ENCODE measurements around the gene KIRREL1. TPM values are rescaled to one million over a fixed set of nuclear protein-coding genes. Genes with fewer than 3 reads are reported as not detected.

Gene KIRREL1
- total RNA-seq, 1 donor = 120 TPM

- TF ChIP-seq CTCF (IDR thresholded peaks at IDR 0.05; ENCODE audit: insufficient read depth, low read depth, low read length) = no peak
- DNase-seq (ENCODE audit: low read depth) = no peak
- no peak overlapping the region for H3K4me3 ChIP-seq (ENCODE audit: low read depth, low read length)
Observed at GRCh38 chr1:158075078-158075477, 81.6 kb downstream of the KIRREL1 start.

DNA sequence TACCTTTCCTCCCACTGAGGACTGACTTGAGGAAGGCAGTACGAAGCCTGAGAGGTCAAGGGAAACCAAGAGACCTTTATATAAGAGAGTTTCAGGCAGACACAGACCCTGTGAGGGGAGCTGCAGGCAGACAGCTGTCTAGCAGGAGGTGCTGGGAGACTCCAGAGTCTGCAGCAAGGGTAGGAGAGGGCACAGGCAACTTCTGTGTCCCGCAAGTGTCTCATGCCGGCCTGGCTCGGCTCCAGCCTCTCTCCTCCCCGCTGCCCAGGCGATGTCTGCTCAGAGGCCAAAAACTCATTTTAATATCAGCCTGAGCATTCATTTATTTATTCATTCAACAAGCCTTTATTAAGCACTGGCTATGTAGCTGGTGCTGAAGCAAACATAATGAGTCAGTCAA, 83.0 kb downstream of the KIRREL1 start:
- DNase-seq (ENCODE audit: low read depth) = no peak
- H3K4me3 ChIP-seq (ENCODE audit: low read depth, low read length) = no peak overlapping the region
- no peak for TF ChIP-seq CTCF (IDR thresholded peaks at IDR 0.05; ENCODE audit: insufficient read depth, low read depth, low read length)

DNA sequence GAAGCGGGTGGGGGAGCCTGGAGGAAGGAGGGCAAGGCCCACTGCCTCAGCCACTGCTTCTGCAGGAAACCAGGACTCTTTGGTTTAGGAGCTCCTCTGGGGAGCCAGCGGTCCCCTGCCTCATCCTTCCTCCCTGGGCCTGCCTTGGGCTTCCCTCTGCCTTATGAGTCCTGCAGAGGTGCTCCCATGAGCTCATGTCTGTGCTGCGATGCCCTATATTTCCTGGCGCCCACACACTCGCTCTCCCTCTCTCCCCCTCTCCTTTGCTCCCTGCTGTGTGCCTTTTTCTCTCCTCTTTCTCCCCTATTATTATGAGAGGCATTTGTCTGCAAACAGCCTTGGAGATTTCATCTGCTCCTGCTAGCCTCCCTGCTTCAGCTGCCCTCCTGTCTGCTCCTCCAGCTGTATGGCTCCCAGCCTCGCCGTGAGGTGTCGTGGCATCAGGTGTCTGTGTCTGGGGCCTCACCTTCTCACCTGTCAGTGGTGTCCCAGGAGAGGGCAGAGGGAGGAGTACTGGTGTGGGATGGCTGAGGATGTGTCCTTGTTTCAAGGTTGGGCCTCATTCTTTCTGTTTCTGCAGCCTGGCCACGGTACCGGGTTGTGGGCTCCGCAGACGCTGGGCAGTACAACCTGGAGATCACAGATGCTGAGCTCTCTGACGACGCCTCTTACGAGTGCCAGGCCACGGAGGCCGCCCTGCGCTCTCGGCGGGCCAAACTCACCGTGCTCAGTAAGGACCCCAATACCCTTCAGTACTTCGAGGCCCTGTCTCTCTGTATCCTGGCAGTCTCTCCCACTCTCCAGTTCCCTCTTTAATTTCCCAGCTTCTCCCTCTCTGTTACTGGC, 84.2 kb downstream of the KIRREL1 start:
- TF ChIP-seq CTCF (IDR thresholded peaks at IDR 0.05; ENCODE audit: insufficient read depth, low read depth, low read length) = no peak
- no peak overlapping the region for H3K4me3 ChIP-seq (ENCODE audit: low read depth, low read length)
- no peak for DNase-seq (ENCODE audit: low read depth)

DNA sequence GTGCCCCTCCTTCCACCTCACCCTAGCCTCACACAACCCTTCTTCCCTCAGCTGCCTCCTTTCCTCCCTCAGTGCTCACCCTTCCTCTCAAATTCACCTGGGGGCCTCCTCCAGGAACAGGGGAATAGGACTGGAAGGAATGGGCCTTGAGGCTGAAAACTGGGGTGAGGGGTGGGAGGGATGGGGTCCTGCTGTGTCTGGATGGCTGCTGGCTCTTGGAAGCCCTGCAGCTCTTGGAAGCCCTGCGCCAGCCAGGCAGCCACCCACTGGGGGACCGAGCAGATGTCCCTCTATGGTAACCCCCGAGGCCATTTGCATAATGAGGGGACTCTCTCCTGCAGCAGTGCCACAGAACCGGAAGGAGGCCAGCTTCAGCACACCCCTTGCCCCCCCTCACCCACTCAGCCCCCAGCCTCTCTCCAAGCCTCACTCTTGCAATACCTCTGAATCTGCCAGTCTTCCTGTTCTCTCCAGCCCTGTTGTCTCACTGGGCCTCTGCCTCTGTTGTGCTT, 85.2 kb downstream of the KIRREL1 start:
- DNase-seq (ENCODE audit: low read depth) = no peak
- TF ChIP-seq CTCF (IDR thresholded peaks at IDR 0.05; ENCODE audit: insufficient read depth, low read depth, low read length) = no peak
- H3K4me3 ChIP-seq (ENCODE audit: low read depth, low read length) = no peak overlapping the region

- TF ChIP-seq CTCF (IDR thresholded peaks at IDR 0.05; ENCODE audit: insufficient read depth, low read depth, low read length) = no peak
- no peak overlapping the region for H3K4me3 ChIP-seq (ENCODE audit: low read depth, low read length)
Observed at GRCh38 chr1:158080066-158080465, 86.6 kb downstream of the KIRREL1 start.

GRCh38 chr1:158084336-158084735, 90.9 kb downstream of the KIRREL1 start:
- no peak for DNase-seq (ENCODE audit: low read depth)
- H3K4me3 ChIP-seq (ENCODE audit: low read depth, low read length) = no peak overlapping the region
- TF ChIP-seq CTCF (IDR thresholded peaks at IDR 0.05; ENCODE audit: insufficient read depth, low read depth, low read length) = no peak

More at GRCh38 chr1:158080066-158080465, 86.6 kb downstream of the KIRREL1 start:
- DNase-seq (ENCODE audit: low read depth) = no peak

Measured in fibroblast of villous mesenchyme (primary cell).